CD4-positive, alpha-beta memory T cell (primary cell): ENCODE measurements around the gene RPS6KA5. TPM values are rescaled to one million over a fixed set of nuclear protein-coding genes. Genes with fewer than 3 reads are reported as not detected.

Source experiments
- CTCF ChIA-PET: fragments of 350-600 bp; sonication (Branson Sonifier 250); formaldehyde crosslinking; loops from one replicate; lab custom pipeline; 2021; ENCODE audit warnings: inconsistent platforms; ENCODE audit not compliant: partially characterized antibody; lab: Charles Lee
- POLR2A ChIA-PET: fragments of 350-600 bp; sonication (Branson Sonifier 250); formaldehyde crosslinking; loops from one replicate; lab custom pipeline; 2021; ENCODE audit not compliant: partially characterized antibody; lab: Charles Lee
- DNase-seq, 5 donors: peaks; one replicate each; pipeline versions ENCODE4 v3.0.0 to v3.0.0-alpha.2; 2020 to 2022; ENCODE audit warnings: mixed read lengths in 1 of 5
- H3K27ac ChIP-seq: one replicate; pipeline ENCODE4 v1.7.0; 2013; ENCODE audit warnings: low read depth, low read length
- H3K27me3 ChIP-seq: 2 replicates; pipeline ENCODE4 v1.7.0; 2013; ENCODE audit warnings: mild to moderate bottlenecking, low read length, moderate library complexity; ENCODE audit not compliant: insufficient read depth
- H3K36me3 ChIP-seq: 2 replicates; pipeline ENCODE4 v1.7.0; 2013; ENCODE audit warnings: mild to moderate bottlenecking, low read length, moderate library complexity; ENCODE audit not compliant: insufficient read depth
- H3K4me1 ChIP-seq: 2 replicates; pipeline ENCODE4 v1.7.0; 2013; ENCODE audit warnings: mild to moderate bottlenecking, low read length, moderate library complexity; ENCODE audit not compliant: insufficient read depth
- H3K4me3 ChIP-seq, 2 donors: one replicate each; pipeline ENCODE4 v1.7.0; 2013; ENCODE audit warnings: low read length in 2 of 2, mild to moderate bottlenecking in 1 of 2
- H3K9me3 ChIP-seq, 2 donors: one replicate each; pipeline ENCODE4 v1.7.0; 2013; ENCODE audit warnings: low read length in 2 of 2, control low read depth in 1 of 2; ENCODE audit not compliant: control insufficient read depth in 1 of 2
- H3K27ac Mint-ChIP-seq, 7 donors: one replicate each; pipeline ENCODE4 v1.8.0; 2020 to 2021; ENCODE audit warnings: mixed read lengths in 7 of 7, mild to moderate bottlenecking in 6 of 7, inconsistent platforms in 3 of 7, moderate library complexity in 3 of 7
- H3K27me3 Mint-ChIP-seq, 2 donors: one replicate each; pipeline ENCODE4 v1.8.0; 2020 to 2021; ENCODE audit warnings: mixed read lengths in 2 of 2
- H3K36me3 Mint-ChIP-seq, 2 donors: one replicate each; pipeline ENCODE4 v1.8.0; 2020 to 2021; ENCODE audit warnings: mixed read lengths in 2 of 2, inconsistent platforms in 1 of 2, mild to moderate bottlenecking in 1 of 2
- H3K4me1 Mint-ChIP-seq, 4 donors: one replicate each; pipeline ENCODE4 v1.8.0; 2020 to 2021; ENCODE audit warnings: mixed read lengths in 4 of 4, mild to moderate bottlenecking in 1 of 4
- H3K4me3 Mint-ChIP-seq, 8 donors: one replicate each; pipeline ENCODE4 v1.8.0; 2020 to 2021; ENCODE audit warnings: mixed read lengths in 8 of 8, mild to moderate bottlenecking in 7 of 8, moderate library complexity in 6 of 8, inconsistent platforms in 3 of 8
- H3K9me3 Mint-ChIP-seq, 8 donors: one replicate each; pipeline ENCODE4 v1.8.0; 2020 to 2021; ENCODE audit warnings: mixed read lengths in 8 of 8, mild to moderate bottlenecking in 5 of 8, inconsistent platforms in 3 of 8, moderate library complexity in 1 of 8
- intact Hi-C: fragments of 100-400 bp; cut with micrococcal nuclease; formaldehyde crosslinking; loops from one replicate; pipeline ENCODE4 v1.15.1; 2023
- polyA plus RNA-seq, 2 donors: library from polyadenylated mRNA; unstranded; fragments of 300-500 nt; fragmentation: Illumina TruSeq; gene quantifications; one replicate each; pipeline ENCODE4 v1.2.3, GENCODE V29; 2021
- total RNA-seq, 2 experiments: library from RNA; stranded (reverse); gene quantifications; one replicate each; pipeline ENCODE4 v1.2.3, GENCODE V29; 2021

RPS6KA5 gene
- total and polyA plus RNA-seq, 4 experiments from 2014 or later, result 28.8 to 44.7 (median 36.3) TPM

DNA sequence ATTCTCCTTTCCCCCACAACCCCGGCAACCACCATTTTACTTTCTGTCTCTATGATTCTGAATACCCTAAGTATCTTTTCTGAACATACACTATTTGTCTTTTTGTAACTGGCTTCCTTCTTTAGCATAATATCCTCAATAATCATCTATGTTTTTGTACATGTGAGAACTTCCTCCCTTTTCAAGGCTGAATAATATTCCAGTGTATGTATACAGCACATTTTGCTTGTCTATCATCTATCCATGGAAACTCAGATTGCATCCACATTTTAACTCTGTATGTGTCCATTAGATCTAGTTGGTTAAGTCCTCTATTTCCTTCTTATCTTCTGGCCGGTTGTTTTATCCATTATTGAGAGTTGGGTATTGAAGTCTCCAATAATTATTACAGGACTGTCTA, 180.2 kb downstream of the RPS6KA5 start:
- Histone ChIP-seq H3K27me3 (no peaks in the 10 kb centered on the region), H3K4me3 (no peak overlapping the region), H3K36me3 (peaks cover 5% of the 10 kb centered on the region), H3K9me3 (no peaks in the 10 kb centered on the region), H3K4me1 (no peaks in the 10 kb centered on the region), H3K27ac (no peak overlapping the region)
- Mint-ChIP-seq H3K27ac (peak overlapping the region in 2 of 7 donors; percentile 5 to 48), H3K27me3 (no peaks in the 10 kb centered on the region), H3K4me1 (peaks cover 0 to 4% (median 0%) of the 10 kb centered on the region in 4 donors), H3K4me3 (no peak overlapping the region), H3K9me3 (peaks cover 0 to 10% (median 8%) of the 10 kb centered on the region in 8 donors), H3K36me3 (peaks cover 60 to 72% of the 10 kb centered on the region in 2 donors)
- intact Hi-C loops, result no loop called here
- ChIA-PET CTCF (no interaction called here), POLR2A (no interaction called here)
- DNase-seq, result no peak

DNA sequence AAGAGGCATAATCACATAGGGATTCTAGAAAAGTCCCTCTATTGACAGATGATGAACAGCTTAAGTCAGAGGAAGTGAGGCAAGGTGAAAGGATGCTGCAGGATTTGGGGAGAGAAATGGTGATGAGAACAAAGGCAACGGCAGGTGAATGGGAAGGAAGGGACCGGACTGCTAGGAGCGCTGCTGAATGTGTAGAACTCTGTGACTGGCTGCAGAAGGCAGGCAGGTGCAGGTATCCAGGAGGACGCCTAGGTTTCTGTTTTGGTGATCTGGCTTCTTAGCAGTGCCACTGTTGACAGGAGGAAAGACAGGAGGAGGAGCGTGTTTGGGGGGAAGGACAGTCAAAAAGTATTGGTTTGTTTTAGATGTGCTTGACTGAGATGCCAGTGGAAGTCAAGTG, 185.8 kb downstream of the RPS6KA5 start:
- Histone ChIP-seq H3K27me3 (no peaks in the 10 kb centered on the region), H3K27ac (no peak overlapping the region), H3K36me3 (peaks cover 17% of the 10 kb centered on the region), H3K4me3 (no peak overlapping the region), H3K9me3 (no peaks in the 10 kb centered on the region), H3K4me1 (no peaks in the 10 kb centered on the region)
- Mint-ChIP-seq H3K4me3 (no peak overlapping the region), H3K36me3 (peaks cover 68 to 74% of the 10 kb centered on the region in 2 donors), H3K27ac (peak overlapping the region in 1 of 7 donors; percentile 4), H3K9me3 (peaks cover 0 to 3% (median 0%) of the 10 kb centered on the region in 8 donors), H3K4me1 (no peaks in the 10 kb centered on the region), H3K27me3 (no peaks in the 10 kb centered on the region)
- POLR2A ChIA-PET, result no interaction called here
- intact Hi-C loops, result no loop called here
- no peak for DNase-seq
- CTCF ChIA-PET, result no interaction called here

DNA sequence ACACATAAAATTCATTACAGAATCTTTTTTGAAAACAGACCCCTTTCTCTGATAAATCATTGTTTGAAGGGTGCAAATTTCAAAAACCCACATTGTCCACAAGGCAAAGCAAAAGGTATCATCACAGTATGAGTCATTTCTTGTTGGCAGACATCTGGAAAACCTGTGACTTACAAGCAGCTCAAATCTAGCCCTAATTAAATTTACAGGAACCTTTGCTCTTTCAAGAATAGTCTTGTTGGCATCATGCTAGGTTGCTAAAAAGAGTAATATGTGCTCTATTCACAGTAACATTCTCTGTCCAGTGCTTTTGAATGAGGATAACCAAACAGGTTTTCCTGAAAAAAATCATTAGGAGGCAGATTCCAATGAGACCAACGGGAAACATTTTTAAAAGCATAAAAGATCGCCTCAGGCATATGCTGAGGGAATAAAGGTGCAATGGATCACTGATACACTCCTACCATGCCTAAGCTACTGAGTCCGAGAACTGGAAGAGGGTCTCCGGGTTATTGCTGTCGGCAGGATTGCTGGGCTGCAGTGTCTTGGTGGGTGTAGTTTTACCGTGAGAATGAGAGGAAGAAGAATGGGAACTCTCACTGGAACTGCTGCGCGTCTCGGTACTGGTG, 188.7 kb downstream of the RPS6KA5 start:
- no peak for DNase-seq
- Histone ChIP-seq H3K27me3 (no peaks in the 10 kb centered on the region), H3K27ac (no peak overlapping the region), H3K4me3 (no peak overlapping the region), H3K9me3 (no peaks in the 10 kb centered on the region), H3K36me3 (peaks cover 15% of the 10 kb centered on the region), H3K4me1 (no peaks in the 10 kb centered on the region)
- intact Hi-C loops, result no loop called here
- CTCF ChIA-PET, result no interaction called here
- H3K4me3 Mint-ChIP-seq, result no peak overlapping the region
- H3K4me1 Mint-ChIP-seq, result no peaks in the 10 kb centered on the region
- H3K27ac Mint-ChIP-seq, result peak overlapping the region in 2 of 7 donors; percentile 5 to 10
- H3K36me3 Mint-ChIP-seq, result peaks cover 47 to 48% of the 10 kb centered on the region in 2 donors
- H3K9me3 Mint-ChIP-seq, result peaks cover 0 to 3% (median 0%) of the 10 kb centered on the region in 8 donors
- POLR2A ChIA-PET, result no interaction called here
- no peaks in the 10 kb centered on the region for H3K27me3 Mint-ChIP-seq

DNA sequence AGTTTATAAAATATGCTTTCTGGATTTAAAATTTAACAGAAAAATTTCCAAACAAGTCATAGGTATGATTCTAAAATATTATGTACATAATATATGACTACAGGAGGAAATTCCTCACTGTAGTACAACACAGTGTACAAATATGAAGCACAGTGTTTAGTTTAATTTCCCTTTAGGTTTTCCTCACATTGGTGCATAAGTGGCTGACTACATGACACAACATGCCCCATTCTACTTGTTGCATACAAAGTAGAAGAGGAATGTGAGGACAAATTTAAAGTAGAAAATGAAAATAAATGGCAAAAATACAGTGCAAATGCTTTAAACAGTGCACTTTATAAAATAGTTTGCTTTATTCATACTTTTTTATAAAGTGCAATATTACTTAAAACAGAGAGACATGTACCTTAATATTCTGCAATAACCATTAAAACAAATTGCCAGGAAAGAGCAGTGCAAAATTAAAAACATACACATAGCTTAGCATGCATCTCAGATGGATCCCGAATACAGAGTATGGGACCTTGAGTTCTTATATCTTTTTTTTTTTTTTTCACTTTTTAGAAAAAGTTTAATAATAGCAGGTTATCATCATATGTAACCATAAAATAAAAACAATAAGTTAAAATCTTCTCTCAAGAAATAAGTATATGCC, 189.4 kb downstream of the RPS6KA5 start:
- H3K27ac ChIP-seq, result no peak overlapping the region
- no peak overlapping the region for H3K4me3 ChIP-seq
- Mint-ChIP-seq H3K4me1 (no peaks in the 10 kb centered on the region), H3K27ac (no peak overlapping the region), H3K4me3 (no peak overlapping the region), H3K36me3 (peaks cover 41 to 42% of the 10 kb centered on the region in 2 donors), H3K27me3 (no peaks in the 10 kb centered on the region), H3K9me3 (no peaks in the 10 kb centered on the region)
- ChIA-PET CTCF (no interaction called here), POLR2A (no interaction called here)
- DNase-seq, result no peak
- no peaks in the 10 kb centered on the region for H3K27me3 ChIP-seq
- no peaks in the 10 kb centered on the region for H3K4me1 ChIP-seq
- H3K9me3 ChIP-seq, result no peaks in the 10 kb centered on the region
- peaks cover 13% of the 10 kb centered on the region for H3K36me3 ChIP-seq
- intact Hi-C loops, result no loop called here

DNA sequence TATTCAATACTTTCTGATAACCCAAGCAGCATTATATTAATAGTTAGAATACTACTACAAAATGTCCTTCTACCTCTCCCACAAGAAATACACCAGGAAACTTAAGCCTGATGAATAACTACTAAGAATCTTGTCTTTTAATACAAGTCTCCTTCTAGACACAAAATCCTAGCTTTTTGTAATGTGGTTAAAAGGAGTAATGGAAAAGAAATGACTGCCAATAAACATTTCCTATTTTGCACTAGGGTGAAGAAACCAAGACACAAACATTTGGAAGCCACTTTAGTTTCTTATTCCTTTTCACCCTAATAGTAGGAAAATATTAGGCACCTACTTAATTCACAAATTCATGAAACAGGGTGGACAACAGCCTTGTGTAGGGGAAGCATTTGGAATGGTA, 192.9 kb downstream of the RPS6KA5 start:
- Histone ChIP-seq H3K4me1 (no peaks in the 10 kb centered on the region), H3K27me3 (no peaks in the 10 kb centered on the region), H3K27ac (no peak overlapping the region), H3K36me3 (no peaks in the 10 kb centered on the region), H3K9me3 (no peaks in the 10 kb centered on the region), H3K4me3 (no peak overlapping the region)
- ChIA-PET POLR2A (no interaction called here), CTCF (no interaction called here)
- Mint-ChIP-seq H3K27ac (no peak overlapping the region), H3K9me3 (no peaks in the 10 kb centered on the region), H3K27me3 (no peaks in the 10 kb centered on the region), H3K4me1 (no peaks in the 10 kb centered on the region), H3K36me3 (peaks cover 24 to 28% of the 10 kb centered on the region in 2 donors), H3K4me3 (peak overlapping the region in 1 of 8 donors; percentile 48)
- intact Hi-C loops, result no loop called here
- no peak for DNase-seq

DNA sequence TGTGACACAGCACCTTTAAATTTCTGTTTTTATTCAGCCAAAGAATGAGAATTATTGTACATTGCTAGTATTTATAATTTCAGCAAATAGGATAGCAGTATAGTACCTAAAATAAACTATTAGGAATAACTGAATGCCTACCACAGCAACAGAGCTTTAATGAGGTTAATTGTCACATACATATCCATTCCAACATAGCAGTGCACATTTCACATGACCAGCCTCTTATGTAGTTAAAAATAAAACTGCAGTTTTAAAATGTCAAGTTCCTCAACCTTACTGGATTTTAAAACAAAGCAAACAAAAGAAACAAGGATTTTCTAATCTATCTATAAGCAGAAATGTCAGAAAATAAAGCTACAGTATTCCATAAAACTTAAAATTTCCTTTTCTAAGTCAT, 193.6 kb downstream of the RPS6KA5 start:
- H3K27me3 ChIP-seq, result no peaks in the 10 kb centered on the region
- no peak overlapping the region for H3K4me3 ChIP-seq
- no peaks in the 10 kb centered on the region for H3K9me3 ChIP-seq
- no peaks in the 10 kb centered on the region for H3K36me3 ChIP-seq
- CTCF ChIA-PET, result no interaction called here
- H3K4me1 ChIP-seq, result no peaks in the 10 kb centered on the region
- H3K4me3 Mint-ChIP-seq, result no peak overlapping the region
- no peak overlapping the region for H3K27ac ChIP-seq
- no peaks in the 10 kb centered on the region for H3K27me3 Mint-ChIP-seq
- DNase-seq, result no peak
- intact Hi-C loops, result no loop called here
- H3K4me1 Mint-ChIP-seq, result no peaks in the 10 kb centered on the region
- POLR2A ChIA-PET, result no interaction called here
- no peak overlapping the region for H3K27ac Mint-ChIP-seq
- H3K36me3 Mint-ChIP-seq, result peaks cover 19 to 24% of the 10 kb centered on the region in 2 donors
- no peaks in the 10 kb centered on the region for H3K9me3 Mint-ChIP-seq

DNA sequence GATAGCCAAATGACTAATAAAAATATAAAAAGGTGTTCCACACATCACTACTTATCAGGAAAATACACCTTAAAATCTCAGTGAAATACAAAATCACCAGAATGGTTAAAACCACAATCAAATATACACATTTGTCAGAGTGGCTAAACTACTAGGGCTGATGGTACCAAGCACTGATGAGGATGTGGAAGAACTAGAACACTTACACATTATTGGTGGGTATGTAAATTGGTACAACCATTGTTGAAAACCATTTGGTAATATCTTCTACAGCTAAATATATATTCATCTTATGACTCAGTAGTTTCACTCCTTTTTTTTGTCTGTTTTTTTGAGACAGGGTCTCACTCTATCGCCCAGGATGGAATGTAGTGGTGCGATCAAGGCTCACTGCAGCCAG, 195.7 kb downstream of the RPS6KA5 start:
- no peaks in the 10 kb centered on the region for H3K4me1 Mint-ChIP-seq
- H3K27ac Mint-ChIP-seq, result no peak overlapping the region
- Histone ChIP-seq H3K9me3 (no peaks in the 10 kb centered on the region), H3K27me3 (no peaks in the 10 kb centered on the region), H3K4me1 (no peaks in the 10 kb centered on the region), H3K36me3 (no peaks in the 10 kb centered on the region), H3K4me3 (no peak overlapping the region), H3K27ac (no peak overlapping the region)
- H3K4me3 Mint-ChIP-seq, result no peak overlapping the region
- no peaks in the 10 kb centered on the region for H3K9me3 Mint-ChIP-seq
- no peak for DNase-seq
- POLR2A ChIA-PET, result no interaction called here
- no peaks in the 10 kb centered on the region for H3K27me3 Mint-ChIP-seq
- H3K36me3 Mint-ChIP-seq, result peaks cover 12 to 25% of the 10 kb centered on the region in 2 donors
- intact Hi-C loops, result no loop called here
- CTCF ChIA-PET, result no interaction called here
